T follicular helper cell (primary cell): ENCODE results near the gene CSH2.
"Not testable (repeated sequence)": the region's sequence is repeated elsewhere in the genome, so short reads cannot be mapped to it uniquely, and the experiment has no call there.

Source experiments
- DNase-seq: peaks from one replicate; pipeline ENCODE4 v3.0.0-alpha.2; 2020; ENCODE audit warnings: low read depth

CSH2 gene

GRCh38 chr17:63896524-63897354, 23.3 kb upstream of the CSH2 start, which contains the start of gene CSH1:
TSS of gene CSH1 (minus strand) at chr17:63896574. CDS start at chr17:63896511, 63 bp downstream.
- not testable (repeated sequence) for DNase-seq

DNA sequence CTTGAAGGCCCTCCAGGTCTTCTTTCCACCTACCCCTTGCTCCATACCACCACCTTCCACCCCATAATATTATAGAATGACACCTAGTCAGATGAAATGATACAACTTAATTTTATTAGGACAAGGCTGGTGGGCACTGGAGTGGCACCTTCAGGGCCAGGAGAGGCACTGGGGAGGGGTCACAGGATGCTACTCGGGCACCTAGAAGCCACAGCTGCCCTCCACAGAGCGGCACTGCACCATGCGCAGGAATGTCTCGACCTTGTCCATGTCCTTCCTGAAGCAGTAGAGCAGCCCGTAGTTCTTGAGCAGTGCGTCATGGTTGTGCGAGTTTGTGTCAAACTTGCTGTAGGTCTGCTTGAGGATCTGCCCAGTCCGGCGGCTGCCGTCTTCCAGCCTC, 21.3 kb upstream of the CSH2 start:
- not testable (repeated sequence) for DNase-seq

DNA sequence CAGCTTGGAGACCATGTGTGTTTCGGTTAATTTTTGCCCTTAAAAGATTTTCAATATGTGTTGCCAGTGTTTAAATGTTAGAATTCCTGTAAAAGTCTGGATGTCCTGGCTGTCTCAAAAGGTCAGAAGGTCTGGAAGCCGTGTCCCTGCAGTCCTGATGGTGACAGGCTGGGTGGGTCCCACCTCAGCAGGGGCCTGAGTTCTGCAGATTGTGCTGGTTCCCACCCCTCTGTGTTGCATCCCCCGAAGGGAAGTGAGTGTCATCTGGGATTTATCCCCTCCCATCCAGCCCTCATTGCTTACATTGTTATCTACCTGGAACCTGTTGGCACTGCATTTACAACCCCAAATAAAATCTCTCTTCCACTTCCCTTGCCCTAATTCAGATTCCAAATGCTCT, 20.5 kb upstream of the CSH2 start:
- DNase-seq = not testable (repeated sequence)

DNA sequence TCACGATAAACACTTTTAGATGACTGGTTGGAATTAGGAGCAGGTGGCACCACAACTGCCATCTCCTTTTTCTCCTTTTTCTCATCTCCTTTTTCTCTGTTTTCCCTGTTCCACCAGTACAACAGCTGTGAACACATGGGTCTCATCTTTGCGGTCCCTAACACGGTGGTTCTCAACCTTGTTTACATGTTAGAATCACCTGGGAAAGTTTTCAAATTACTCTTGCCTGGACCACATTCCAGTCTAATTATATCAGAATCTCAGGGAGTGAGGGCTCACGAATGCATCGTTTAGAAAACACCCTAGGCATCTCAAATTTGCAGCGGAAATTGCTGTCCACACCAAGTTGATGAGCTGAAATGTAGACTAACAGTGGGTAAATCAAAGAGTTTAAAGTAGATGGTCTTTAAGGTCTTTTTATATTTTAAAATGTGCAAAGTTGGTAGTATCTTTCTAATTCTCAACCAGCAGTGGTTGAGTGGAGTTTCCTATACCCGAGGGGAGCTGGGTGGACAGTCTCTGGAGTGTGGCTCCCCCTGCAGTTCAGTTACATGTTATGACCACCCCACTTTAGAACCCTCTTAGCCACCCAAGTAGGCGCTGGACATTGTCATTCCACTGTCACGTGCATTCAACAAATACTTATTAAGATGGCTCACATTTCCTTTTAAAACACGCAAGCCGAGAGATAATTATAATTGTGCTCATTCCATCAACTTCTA, 19.0 kb upstream of the CSH2 start:
- DNase-seq = not testable (repeated sequence)

- not testable (repeated sequence) for DNase-seq
These were observed 15.8 kb upstream of the CSH2 start for GRCh38 chr17:63889026-63889848.

DNA sequence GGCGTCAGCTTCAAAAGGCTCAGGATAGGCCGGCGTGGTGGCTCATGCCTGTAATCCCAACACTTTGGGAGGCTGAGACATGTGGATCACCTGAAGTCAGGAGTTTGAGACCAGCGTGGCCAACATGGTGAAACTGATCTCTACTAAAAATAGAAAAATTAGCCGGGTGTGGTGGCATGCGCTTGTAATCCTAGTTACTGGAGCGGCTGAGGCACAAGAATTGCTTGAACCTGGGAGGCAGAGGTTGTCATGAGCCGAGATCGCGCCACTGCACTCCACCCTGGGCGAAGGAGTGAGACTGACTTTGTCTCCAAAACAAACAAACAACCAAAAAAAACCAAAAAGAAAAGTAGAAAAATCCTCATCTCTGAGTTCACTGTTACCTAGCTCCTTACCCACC, 11.6 kb upstream of the CSH2 start:
- DNase-seq = not testable (repeated sequence)

- DNase-seq = not testable (repeated sequence)
These were observed 9.2 kb upstream of the CSH2 start for GRCh38 chr17:63882626-63883126.

GRCh38 chr17:63881935-63882601, 8.6 kb upstream of the CSH2 start, which contains the start of gene GH2:
TSS of gene GH2 (minus strand) at chr17:63881944. CDS start at chr17:63881801, 143 bp downstream.
- DNase-seq = peak; percentile 45

GRCh38 chr17:63881337-63881736, 7.9 kb upstream of the CSH2 start:
- not testable (repeated sequence) for DNase-seq

DNA sequence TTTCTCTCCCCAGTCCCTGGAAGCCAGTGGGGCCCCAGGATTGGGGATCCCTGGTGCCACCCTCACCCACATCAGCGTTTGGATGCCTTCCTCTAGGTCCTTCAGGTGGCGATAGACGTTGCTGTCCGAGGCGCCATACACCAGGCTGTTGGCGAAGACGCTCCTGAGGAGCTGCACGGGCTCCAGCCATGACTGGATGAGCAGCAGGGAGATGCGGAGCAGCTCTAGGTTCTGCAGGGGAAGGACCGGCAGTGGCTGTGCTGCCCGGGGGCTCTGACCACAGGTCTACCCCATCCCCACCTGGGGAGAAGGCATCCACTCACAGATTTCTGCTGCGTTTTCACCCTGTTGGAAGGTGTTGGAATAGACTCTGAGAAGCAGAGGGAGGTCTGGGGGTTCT, 7.2 kb upstream of the CSH2 start:
- no peak for DNase-seq

GRCh38 chr17:63878413-63878812, 4.9 kb upstream of the CSH2 start:
- not testable (repeated sequence) for DNase-seq

GRCh38 chr17:63874693-63875092, 1.2 kb upstream of the CSH2 start:
- DNase-seq = not testable (repeated sequence)

GRCh38 chr17:63874061-63874626, 667 bp upstream of the CSH2 start:
- not testable (repeated sequence) for DNase-seq

DNA sequence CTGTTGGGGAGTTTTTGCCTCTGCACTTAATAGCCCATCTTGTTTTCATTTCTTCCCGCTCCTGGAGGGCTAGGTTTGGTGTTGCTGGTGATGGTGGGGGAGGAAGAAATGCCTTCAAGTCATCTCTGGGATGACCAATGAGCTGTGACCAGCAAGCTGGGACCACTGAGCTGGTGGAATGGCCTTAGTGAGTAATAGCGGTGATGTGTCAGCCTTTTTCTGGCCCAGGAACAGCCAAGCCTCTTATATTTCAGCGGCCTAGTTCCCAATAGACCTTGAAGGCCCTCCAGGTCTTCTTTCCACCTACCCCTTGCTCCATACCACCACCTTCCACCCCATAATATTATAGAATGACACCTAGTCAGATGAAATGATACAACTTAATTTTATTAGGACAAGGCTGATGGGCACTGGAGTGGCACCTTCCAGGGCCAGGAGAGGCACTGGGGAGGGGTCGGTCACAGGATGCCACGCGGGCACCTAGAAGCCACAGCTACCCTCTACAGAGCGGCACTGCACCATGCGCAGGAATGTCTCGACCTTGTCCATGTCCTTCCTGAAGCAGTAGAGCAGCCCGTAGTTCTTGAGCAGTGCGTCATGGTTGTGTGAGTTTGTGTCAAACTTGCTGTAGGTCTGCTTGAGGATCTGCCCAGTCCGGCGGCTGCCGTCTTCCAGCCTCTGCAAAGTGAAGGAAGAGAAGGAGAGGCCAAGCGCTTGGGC, 1.7 kb downstream of the CSH2 start:
- DNase-seq = not testable (repeated sequence)

- DNase-seq = not testable (repeated sequence)
These were observed 3.2 kb downstream of the CSH2 start for GRCh38 chr17:63870292-63870665.

DNA sequence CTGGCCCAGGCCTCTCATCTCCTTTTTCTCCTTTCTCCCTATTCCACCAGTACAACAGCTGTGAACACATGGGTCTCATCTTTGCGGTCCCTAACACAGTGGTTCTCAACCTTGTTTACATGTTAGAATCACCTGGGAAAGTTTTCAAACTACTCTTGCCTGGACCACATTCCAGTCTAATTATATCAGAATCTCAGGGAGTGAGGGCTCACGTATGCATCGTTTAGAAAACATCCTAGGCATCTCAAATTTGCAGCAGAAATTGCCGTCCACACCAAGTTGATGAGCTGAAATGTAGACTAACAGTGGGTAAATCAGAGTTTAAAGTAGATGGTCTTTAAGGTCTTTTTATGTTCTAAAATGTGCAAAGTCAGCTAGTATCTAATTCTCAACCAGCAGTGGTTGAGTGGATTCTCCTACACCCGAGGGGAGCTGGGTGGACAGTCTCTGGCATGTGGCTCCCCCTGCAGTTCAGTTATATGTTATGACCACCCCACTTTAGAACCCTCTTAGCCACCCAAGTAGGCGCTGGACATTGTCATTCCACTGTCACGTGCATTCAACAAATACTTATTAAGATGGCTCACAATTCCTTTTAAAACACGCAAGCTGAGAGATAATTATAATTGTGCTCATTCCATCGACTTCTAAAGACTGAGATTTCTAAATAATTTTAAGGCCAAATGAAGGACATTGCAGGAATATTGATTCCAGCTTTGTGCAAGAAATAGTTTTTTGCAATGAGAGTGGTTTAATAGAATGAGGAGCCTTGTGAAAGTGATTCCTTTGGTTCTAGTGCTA, 3.8 kb downstream of the CSH2 start:
- not testable (repeated sequence) for DNase-seq

GRCh38 chr17:63866625-63867024, 6.9 kb downstream of the CSH2 start:
- DNase-seq = not testable (repeated sequence)

- DNase-seq = no peak
These were observed 14.2 kb downstream of the CSH2 start for GRCh38 chr17:63859257-63859656.

GRCh38 chr17:63856425-63856824, 17.1 kb downstream of the CSH2 start:
- DNase-seq = not testable (repeated sequence)
